ENCODE data around the gene TMEM47. TPM values are rescaled to one million over a fixed set of nuclear protein-coding genes. Genes with fewer than 3 reads are reported as not detected.

Gene TMEM47
- total RNA-seq, 1 donor from 2014 or later = 51.6 TPM

DNA sequence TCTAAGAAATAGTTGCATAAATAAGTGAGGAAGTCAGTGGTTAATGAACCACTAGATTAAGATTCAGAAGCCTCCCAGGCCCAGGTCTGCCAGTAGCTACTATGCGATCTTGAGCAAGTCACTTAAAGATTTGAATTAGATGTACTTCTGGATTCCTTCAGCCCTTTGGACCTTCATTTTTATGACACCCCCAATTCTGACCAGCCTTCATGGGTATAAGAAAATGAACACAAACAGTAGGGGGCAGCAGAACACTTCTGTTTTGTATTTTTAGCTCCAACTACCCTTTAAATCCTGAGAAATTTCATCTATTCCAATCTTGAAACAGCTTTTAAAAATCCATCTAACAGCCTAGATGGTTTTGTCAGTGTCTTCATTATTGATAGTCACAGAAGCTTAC, 19.0 kb downstream of the TMEM47 start:
- Mint-ChIP-seq H3K4me3 (ENCODE audit: unreplicated experiment) (no peak overlapping the region), H3K4me1 (ENCODE audit: unreplicated experiment) (peaks cover 10% of the 10 kb centered on the region), H3K27me3 (ENCODE audit: unreplicated experiment) (no peaks in the 10 kb centered on the region), H3K36me3 (ENCODE audit: unreplicated experiment) (peaks cover 7% of the 10 kb centered on the region), H3K9me3 (ENCODE audit: unreplicated experiment) (no peaks in the 10 kb centered on the region), H3K27ac (ENCODE audit: unreplicated experiment) (no peak overlapping the region)
- TF ChIP-seq, protein P1, sequence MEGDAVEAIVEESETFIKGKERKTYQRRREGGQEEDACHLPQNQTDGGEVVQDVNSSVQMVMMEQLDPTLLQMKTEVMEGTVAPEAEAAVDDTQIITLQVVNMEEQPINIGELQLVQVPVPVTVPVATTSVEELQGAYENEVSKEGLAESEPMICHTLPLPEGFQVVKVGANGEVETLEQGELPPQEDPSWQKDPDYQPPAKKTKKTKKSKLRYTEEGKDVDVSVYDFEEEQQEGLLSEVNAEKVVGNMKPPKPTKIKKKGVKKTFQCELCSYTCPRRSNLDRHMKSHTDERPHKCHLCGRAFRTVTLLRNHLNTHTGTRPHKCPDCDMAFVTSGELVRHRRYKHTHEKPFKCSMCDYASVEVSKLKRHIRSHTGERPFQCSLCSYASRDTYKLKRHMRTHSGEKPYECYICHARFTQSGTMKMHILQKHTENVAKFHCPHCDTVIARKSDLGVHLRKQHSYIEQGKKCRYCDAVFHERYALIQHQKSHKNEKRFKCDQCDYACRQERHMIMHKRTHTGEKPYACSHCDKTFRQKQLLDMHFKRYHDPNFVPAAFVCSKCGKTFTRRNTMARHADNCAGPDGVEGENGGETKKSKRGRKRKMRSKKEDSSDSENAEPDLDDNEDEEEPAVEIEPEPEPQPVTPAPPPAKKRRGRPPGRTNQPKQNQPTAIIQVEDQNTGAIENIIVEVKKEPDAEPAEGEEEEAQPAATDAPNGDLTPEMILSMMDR (IDR thresholded peaks at IDR 0.05) = peak; percentile 74
- no peak for DNase-seq (ENCODE audit: extremely low spot score, unreplicated experiment)

DNA sequence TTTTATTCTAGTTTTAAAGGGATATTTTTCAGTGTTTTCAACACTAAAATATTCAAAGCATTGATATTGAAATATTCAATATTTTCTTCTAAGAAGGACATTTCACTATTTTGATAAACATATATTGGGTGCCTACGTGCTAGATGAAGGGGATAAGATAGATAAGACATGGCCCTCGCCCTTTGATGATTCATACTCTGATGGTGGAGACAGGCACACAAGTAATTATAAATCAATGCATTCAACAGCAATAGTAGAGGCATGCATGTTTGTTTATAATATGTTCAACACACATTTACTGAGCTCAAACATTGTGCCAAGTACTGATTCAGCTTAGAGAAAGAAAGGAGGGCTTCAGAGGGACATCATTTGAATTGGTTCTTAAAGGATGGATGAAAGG, 22.7 kb downstream of the TMEM47 start:
- TF ChIP-seq, protein P1 (IDR thresholded peaks at IDR 0.05) = no peak
- Mint-ChIP-seq H3K36me3 (ENCODE audit: unreplicated experiment) (peaks cover 10% of the 10 kb centered on the region), H3K4me3 (ENCODE audit: unreplicated experiment) (no peak overlapping the region), H3K4me1 (ENCODE audit: unreplicated experiment) (peaks cover 28% of the 10 kb centered on the region), H3K9me3 (ENCODE audit: unreplicated experiment) (no peaks in the 10 kb centered on the region), H3K27me3 (ENCODE audit: unreplicated experiment) (no peaks in the 10 kb centered on the region), H3K27ac (ENCODE audit: unreplicated experiment) (no peak overlapping the region)
- DNase-seq (ENCODE audit: extremely low spot score, unreplicated experiment) = no peak

DNA sequence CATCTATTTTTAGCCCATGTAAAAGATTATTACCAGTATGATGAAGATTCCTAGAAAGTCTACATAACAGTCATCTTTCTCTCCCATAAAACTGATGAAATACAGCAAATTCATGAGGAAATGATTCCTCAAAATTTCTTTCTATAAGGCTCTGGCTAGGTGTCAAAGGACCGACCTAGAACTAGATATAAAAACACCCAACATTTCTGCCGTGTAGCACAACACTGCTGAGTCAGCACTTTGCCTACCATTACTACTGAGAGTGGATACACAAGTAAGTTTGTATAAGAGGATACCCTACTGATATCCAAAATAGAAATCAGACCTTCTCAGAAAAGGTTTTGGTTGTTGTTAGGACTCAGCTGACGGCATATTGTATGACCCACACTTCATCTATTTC, 24.7 kb downstream of the TMEM47 start:
- TF ChIP-seq, protein P1 (IDR thresholded peaks at IDR 0.05) = no peak
- Mint-ChIP-seq H3K27me3 (ENCODE audit: unreplicated experiment) (no peaks in the 10 kb centered on the region), H3K27ac (ENCODE audit: unreplicated experiment) (no peak overlapping the region), H3K9me3 (ENCODE audit: unreplicated experiment) (no peaks in the 10 kb centered on the region), H3K36me3 (ENCODE audit: unreplicated experiment) (peaks cover 10% of the 10 kb centered on the region), H3K4me1 (ENCODE audit: unreplicated experiment) (peaks cover 41% of the 10 kb centered on the region), H3K4me3 (ENCODE audit: unreplicated experiment) (no peak overlapping the region)
- DNase-seq (ENCODE audit: extremely low spot score, unreplicated experiment) = no peak

DNA sequence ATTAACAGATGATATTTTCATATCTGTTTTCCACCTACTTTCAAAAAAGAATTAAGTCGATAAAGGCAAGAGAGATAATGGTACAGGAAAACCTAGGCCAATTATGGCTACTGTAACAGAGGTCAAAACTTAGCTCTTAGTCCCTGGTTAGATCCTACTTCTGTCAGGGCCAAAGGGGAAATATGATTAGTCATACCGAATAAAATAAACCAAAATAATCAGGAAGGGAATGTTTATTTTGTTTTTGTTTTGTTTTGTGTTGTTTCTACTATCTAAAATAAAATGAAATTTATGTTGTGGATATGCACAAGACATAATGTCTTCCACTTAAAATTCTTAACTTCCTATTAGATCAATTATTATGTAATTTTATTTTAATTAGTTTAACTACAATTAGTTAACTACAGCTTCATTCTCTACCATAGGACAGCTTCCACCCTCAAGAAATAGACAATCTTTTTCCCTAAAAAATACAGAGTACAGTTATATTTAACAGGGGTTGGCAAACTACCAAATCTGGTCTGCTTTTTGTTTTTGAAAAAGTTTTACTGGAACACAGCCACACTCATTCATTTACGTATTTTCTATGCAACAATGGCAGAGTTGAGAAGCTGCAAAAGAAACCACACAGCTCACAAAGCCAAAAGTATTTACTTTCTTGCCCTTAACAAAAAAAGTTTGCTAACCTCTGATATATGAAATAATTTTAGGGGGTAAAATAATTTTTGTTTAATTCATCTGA, 25.4 kb downstream of the TMEM47 start:
- Mint-ChIP-seq H3K27ac (ENCODE audit: unreplicated experiment) (peak overlapping the region; percentile 23), H3K4me1 (ENCODE audit: unreplicated experiment) (peaks cover 41% of the 10 kb centered on the region), H3K27me3 (ENCODE audit: unreplicated experiment) (no peaks in the 10 kb centered on the region), H3K4me3 (ENCODE audit: unreplicated experiment) (no peak overlapping the region), H3K36me3 (ENCODE audit: unreplicated experiment) (peaks cover 10% of the 10 kb centered on the region), H3K9me3 (ENCODE audit: unreplicated experiment) (no peaks in the 10 kb centered on the region)
- no peak for DNase-seq (ENCODE audit: extremely low spot score, unreplicated experiment)
- TF ChIP-seq, protein P1 (IDR thresholded peaks at IDR 0.05) = no peak

DNA sequence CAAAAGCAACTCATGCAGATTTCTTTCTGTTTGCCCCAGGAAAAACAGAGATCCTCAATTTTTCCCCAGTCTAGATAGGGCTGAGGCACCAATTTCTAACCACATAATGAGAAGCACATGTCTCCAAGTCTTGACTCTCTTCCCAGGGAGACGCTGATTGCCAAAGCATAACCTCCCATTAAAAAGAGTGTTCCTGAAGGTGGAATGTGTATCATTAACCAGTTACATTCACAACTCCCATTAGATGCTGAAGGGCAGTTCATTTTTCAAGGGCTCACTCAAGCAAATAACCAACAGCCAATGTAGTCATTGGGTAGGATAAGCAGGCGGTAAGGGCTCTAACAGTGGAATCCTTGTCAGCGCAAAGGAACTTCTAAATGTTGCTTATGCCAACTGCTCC, 27.5 kb downstream of the TMEM47 start:
- Mint-ChIP-seq H3K4me3 (ENCODE audit: unreplicated experiment) (no peak overlapping the region), H3K27me3 (ENCODE audit: unreplicated experiment) (no peaks in the 10 kb centered on the region), H3K36me3 (ENCODE audit: unreplicated experiment) (peaks cover 3% of the 10 kb centered on the region), H3K9me3 (ENCODE audit: unreplicated experiment) (no peaks in the 10 kb centered on the region), H3K27ac (ENCODE audit: unreplicated experiment) (no peak overlapping the region), H3K4me1 (ENCODE audit: unreplicated experiment) (peaks cover 41% of the 10 kb centered on the region)
- no peak for DNase-seq (ENCODE audit: extremely low spot score, unreplicated experiment)
- TF ChIP-seq, protein P1 (IDR thresholded peaks at IDR 0.05) = no peak

Measured in osteocyte (in vitro differentiated cells).